Lung (tissue), 12 donors: Measurements from ENCODE around the gene KIAA1671. TPM values are rescaled to one million over a fixed set of nuclear protein-coding genes. Genes with fewer than 3 reads are reported as not detected.

Source experiments
- ATAC-seq: fragments of 200-7000 bp; cut with Tn5 transposase; one replicate; pipeline ENCODE4 v1.9.1; 2020; ENCODE audit warnings: moderate number of reproducible peaks; ENCODE audit not compliant: insufficient read depth, low FRiP score
- DNase-seq, 3 donors: peaks; one replicate each; pipeline ENCODE4 v3.0.0-alpha.2; 2013 to 2017
- H3K27ac ChIP-seq, 2 donors: one replicate each; pipeline ENCODE4 v1.5.1; 2013; ENCODE audit warnings: mild to moderate bottlenecking in 2 of 2, moderate library complexity in 2 of 2, control low read depth in 1 of 2, inconsistent platforms in 1 of 2, low read depth in 1 of 2, low read length in 1 of 2
- H3K27me3 ChIP-seq, 3 donors: one replicate each; pipeline ENCODE4 v1.5.1; 2013; ENCODE audit warnings: low read length in 2 of 3; ENCODE audit not compliant: control insufficient read depth in 3 of 3, insufficient read depth in 3 of 3
- H3K36me3 ChIP-seq, 4 donors: one replicate each; pipeline ENCODE4 v1.5.1; 2013; ENCODE audit warnings: low read length in 4 of 4, mild to moderate bottlenecking in 1 of 4, moderate library complexity in 1 of 4; ENCODE audit not compliant: control insufficient read depth in 4 of 4, insufficient read depth in 4 of 4
- H3K4me1 ChIP-seq, 5 donors: one replicate each; pipeline ENCODE4 v1.5.1; 2013; ENCODE audit warnings: low read length in 5 of 5, mild to moderate bottlenecking in 2 of 5, moderate library complexity in 1 of 5; ENCODE audit not compliant: control insufficient read depth in 5 of 5, insufficient read depth in 5 of 5
- H3K4me3 ChIP-seq: one replicate; pipeline ENCODE4 v1.5.1; 2013; ENCODE audit warnings: mild to moderate bottlenecking, control low read depth, moderate library complexity
- H3K9ac ChIP-seq, 2 donors: one replicate each; pipeline ENCODE4 v1.5.1; 2013; ENCODE audit warnings: low read length in 2 of 2, control low read depth in 1 of 2; ENCODE audit not compliant: insufficient read depth in 1 of 2
- H3K9me3 ChIP-seq, 4 donors: one replicate each; pipeline ENCODE4 v1.5.1; 2013; ENCODE audit warnings: low read length in 3 of 4, mild to moderate bottlenecking in 1 of 4, moderate library complexity in 1 of 4; ENCODE audit not compliant: control insufficient read depth in 4 of 4, insufficient read depth in 3 of 4
- WGBS, 2 donors: extraction: QIAGEN DNeasy Blood & Tissue Kit; methylation state at CpG; one replicate each; pipeline ENCODE4 v1.1.7; 2013; 5-methylcytosine and 5-hydroxymethylcytosine counted together
- polyA plus RNA-seq, 2 donors: library from polyadenylated mRNA; stranded (reverse); fragments of 200-250 nt; gene quantifications; one replicate each; pipeline ENCODE4 v1.2.1, GENCODE V29; 2013
- total RNA-seq, 2 donors: library from RNA; depleted of rRNA in 1 of 2; stranded (reverse); fragments of >200 nt in 1 of 2; gene quantifications; one replicate each; pipeline ENCODE4 v1.2.1, GENCODE V29; 2014 to 2021
- TF ChIP-seq, protein P1 (sequence below): IDR thresholded peaks from 2 replicates; pipeline ENCODE4 v1.5.1; 2012; ENCODE audit warnings: mild to moderate bottlenecking; ENCODE audit errors: control extremely low read depth, extremely low read depth
- donor health status: control.
- donor health status: control.
- donor health status: Bipolar disorder and iron deficiency.
- donor health status: healthy.
- donor health status: DM: yes; HTN: yes; CAD: no.

Gene KIAA1671
- total and polyA plus RNA-seq, 4 donors, result 7.6 to 44.6 (median 24.0) TPM

DNA sequence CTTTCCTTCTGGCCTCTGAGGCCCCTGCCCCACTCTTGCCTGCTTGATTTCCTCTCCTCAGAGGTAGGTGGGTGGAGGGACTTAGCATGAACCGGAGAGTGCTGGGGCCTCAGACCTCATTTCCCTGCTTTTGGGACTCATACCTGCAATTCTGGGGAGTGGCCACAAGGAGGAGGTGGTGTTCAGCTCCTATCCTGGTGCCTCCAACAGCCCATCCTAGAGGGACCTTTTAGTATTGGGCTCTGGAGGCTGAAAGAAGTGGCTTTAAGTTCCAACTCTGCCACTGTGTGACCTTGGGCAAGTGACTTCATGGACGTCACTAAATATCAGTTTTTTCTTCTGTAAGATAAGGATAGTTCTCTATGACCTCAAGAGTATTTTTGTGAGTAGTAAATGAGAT, 98.6 kb downstream of the KIAA1671 start:
- Histone ChIP-seq H3K27me3 (no peaks in the 10 kb centered on the region), H3K4me1 (peaks cover 0 to 2% (median 0%) of the 10 kb centered on the region in 5 donors), H3K9ac (no peak overlapping the region), H3K4me3 (no peak overlapping the region), H3K9me3 (peaks cover 0 to 5% (median 2%) of the 10 kb centered on the region in 4 donors), H3K36me3 (peaks cover 0 to 14% (median 0%) of the 10 kb centered on the region in 4 donors), H3K27ac (no peak overlapping the region)
- ATAC-seq (no peak), DNase-seq (no peak)
- WGBS, 2 donors, result 91 to 96% methylated on average over 2 of the region's 2 CpGs
- TF ChIP-seq, protein P1, sequence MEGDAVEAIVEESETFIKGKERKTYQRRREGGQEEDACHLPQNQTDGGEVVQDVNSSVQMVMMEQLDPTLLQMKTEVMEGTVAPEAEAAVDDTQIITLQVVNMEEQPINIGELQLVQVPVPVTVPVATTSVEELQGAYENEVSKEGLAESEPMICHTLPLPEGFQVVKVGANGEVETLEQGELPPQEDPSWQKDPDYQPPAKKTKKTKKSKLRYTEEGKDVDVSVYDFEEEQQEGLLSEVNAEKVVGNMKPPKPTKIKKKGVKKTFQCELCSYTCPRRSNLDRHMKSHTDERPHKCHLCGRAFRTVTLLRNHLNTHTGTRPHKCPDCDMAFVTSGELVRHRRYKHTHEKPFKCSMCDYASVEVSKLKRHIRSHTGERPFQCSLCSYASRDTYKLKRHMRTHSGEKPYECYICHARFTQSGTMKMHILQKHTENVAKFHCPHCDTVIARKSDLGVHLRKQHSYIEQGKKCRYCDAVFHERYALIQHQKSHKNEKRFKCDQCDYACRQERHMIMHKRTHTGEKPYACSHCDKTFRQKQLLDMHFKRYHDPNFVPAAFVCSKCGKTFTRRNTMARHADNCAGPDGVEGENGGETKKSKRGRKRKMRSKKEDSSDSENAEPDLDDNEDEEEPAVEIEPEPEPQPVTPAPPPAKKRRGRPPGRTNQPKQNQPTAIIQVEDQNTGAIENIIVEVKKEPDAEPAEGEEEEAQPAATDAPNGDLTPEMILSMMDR, result no peak

DNA sequence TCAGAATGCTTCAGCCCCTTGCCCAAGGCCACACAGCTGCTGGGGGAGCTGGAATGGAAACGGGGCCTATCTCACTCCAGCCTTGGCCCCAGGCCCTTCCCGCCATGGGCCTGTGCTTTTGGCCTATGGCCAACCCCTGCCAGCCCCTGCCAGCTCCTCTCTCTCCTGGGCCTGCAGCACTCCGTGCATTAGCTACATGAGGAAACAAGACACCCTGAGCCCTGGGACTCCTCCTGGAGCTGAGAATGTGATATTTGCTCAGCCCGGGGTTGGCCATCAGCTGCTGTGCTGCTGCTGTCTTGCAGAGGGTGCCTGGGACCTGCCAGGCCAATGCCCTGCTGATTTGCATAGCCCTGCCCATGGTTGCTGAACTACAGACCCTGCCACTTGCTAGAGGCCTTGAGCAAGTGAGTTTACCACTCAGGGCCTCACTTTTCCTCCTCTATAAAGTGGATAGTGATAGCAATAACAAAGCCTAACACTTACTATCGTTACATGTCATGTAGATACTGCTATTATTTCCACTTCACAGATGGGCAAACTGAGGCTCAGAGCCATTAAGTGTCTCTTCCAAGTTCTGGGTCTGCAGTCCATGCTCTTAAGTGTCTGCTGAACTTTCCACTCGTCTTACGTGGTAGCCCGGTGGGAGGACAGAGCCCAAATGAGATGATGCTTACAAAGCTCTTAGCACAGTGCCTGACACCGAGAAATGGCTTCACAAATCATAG, 99.6 kb downstream of the KIAA1671 start:
- no peak overlapping the region for H3K4me3 ChIP-seq
- H3K27me3 ChIP-seq, result no peaks in the 10 kb centered on the region
- TF ChIP-seq, protein P1, result no peak
- peaks cover 0 to 5% (median 2%) of the 10 kb centered on the region in 4 donors for H3K9me3 ChIP-seq
- H3K4me1 ChIP-seq, result peaks cover 0 to 2% (median 0%) of the 10 kb centered on the region in 5 donors
- DNase-seq, result peak in 1 of 3 donors; percentile 14
- WGBS, 2 donors, result 72 to 87% methylated on average over 9 of the region's 9 CpGs
- peaks cover 0 to 14% (median 0%) of the 10 kb centered on the region in 4 donors for H3K36me3 ChIP-seq
- no peak overlapping the region for H3K9ac ChIP-seq
- H3K27ac ChIP-seq, result no peak overlapping the region
- ATAC-seq, result no peak

DNA sequence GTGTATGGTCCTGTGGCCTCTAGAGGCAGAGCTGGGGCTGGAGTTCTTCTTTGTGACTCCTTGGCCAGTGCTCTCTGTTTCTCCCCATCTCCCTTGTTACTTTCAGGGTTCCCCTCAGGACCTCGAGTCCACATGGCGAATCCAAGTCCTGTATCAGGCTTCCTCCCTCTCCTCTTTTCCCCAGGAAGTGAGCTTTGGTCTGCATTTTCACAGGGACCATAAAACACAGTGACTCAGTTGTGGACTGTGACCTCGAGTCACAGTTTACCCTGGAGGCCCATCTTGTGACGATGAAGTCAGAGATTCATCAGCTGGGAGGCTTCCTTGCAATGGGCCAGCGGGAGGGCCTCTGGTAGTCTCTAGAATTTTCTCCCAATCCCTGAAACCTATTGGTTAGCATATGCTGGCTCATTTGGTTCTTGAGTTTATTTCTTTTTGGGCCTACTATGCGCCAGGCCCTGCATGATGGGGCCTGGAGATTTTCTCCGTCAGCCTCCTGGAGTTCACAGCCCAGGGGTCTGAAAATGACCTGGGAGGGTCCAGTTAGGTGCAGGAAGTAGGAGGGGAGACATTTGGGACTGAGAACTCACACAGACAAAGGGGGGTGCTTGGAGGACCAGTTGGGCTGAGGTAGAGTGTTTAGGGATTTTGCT, 100.8 kb downstream of the KIAA1671 start:
- no peak overlapping the region for H3K4me3 ChIP-seq
- no peaks in the 10 kb centered on the region for H3K27me3 ChIP-seq
- peaks cover 0 to 14% (median 0%) of the 10 kb centered on the region in 4 donors for H3K36me3 ChIP-seq
- WGBS, 2 donors, result 91 to 94% methylated on average over 7 of the region's 7 CpGs
- ATAC-seq, result no peak
- peaks cover 0 to 2% (median 0%) of the 10 kb centered on the region in 5 donors for H3K4me1 ChIP-seq
- no peak overlapping the region for H3K27ac ChIP-seq
- H3K9me3 ChIP-seq, result peaks cover 0 to 5% (median 2%) of the 10 kb centered on the region in 4 donors
- DNase-seq, result no peak
- TF ChIP-seq, protein P1, result no peak
- no peak overlapping the region for H3K9ac ChIP-seq
